ENCODE results near the gene CGB8.
"Not testable (repeated sequence)": the region's sequence is repeated elsewhere in the genome, so short reads cannot be mapped to it uniquely, and the experiment has no call there.

GRCh38 chr19:49025599-49025998, 23.3 kb downstream of the CGB8 start:
- not testable (repeated sequence) for TF ChIP-seq CTCF (IDR thresholded peaks at IDR 0.05 in 8 of 11, conservative IDR thresholded peaks at IDR 0.05 in 3 of 11); POLR2A (IDR thresholded peaks at IDR 0.05); POLR2AphosphoS5 (IDR thresholded peaks at IDR 0.05)

All from spleen (tissue), 7 donors.